B cell (primary cell): ENCODE measurements around the gene FANCC. TPM values are rescaled to one million over a fixed set of nuclear protein-coding genes. Genes with fewer than 3 reads are reported as not detected.

ENCODE experiments used
- ATAC-seq: fragments of 200-7000 bp; cut with Tn5 transposase; one replicate; pipeline ENCODE4 v1.10.0; 2021; ENCODE audit warnings: low read depth, mild to moderate bottlenecking, moderate number of reproducible peaks, moderate library complexity
- CTCF ChIA-PET: fragments of 350-600 bp; sonication (Branson Sonifier 250); formaldehyde crosslinking; loops from one replicate; lab custom pipeline; 2021; ENCODE audit warnings: antibody characterized with exemption, inconsistent platforms; lab: Charles Lee
- POLR2A ChIA-PET: fragments of 350-600 bp; sonication (Branson Sonifier 250); formaldehyde crosslinking; loops from one replicate; lab custom pipeline; 2021; ENCODE audit warnings: antibody characterized with exemption; lab: Charles Lee
- DNase-seq: peaks from one replicate; pipeline ENCODE4 v3.0.0; 2013
- H2AFZ ChIP-seq: 2 replicates; pipeline ENCODE4 v1.6.1; 2012; ENCODE audit warnings: mild to moderate bottlenecking, low read depth, low read length; ENCODE audit not compliant: insufficient read depth, poor library complexity, severe bottlenecking
- H3K27ac ChIP-seq, 2 donors: 1 replicate in 1 of 2; 2 replicates in 1 of 2; pipeline ENCODE4 v1.5.1; 2012 to 2013; ENCODE audit warnings: low read length in 2 of 2, mild to moderate bottlenecking in 2 of 2, moderate library complexity in 1 of 2
- H3K27me3 ChIP-seq, 4 experiments: fragments of 200-600 bp in 1 of 4; sonication (generic) in 1 of 4; replicated peaks in 1 of 4; 1 replicate in 2 of 4; 2 replicates in 2 of 4; pipeline versions ENCODE4 v1.6.1 to v1.7.0; 2013 to 2016; ENCODE audit warnings: low read length in 3 of 4, mild to moderate bottlenecking in 2 of 4, mixed read lengths in 1 of 4, moderate library complexity in 1 of 4; ENCODE audit not compliant: insufficient read depth in 4 of 4, control insufficient read depth in 3 of 4; ENCODE audit errors: control extremely low read depth in 1 of 4
- H3K36me3 ChIP-seq, 2 experiments: replicated peaks in 1 of 2; 1 replicate in 1 of 2; 2 replicates in 1 of 2; pipeline versions ENCODE4 v1.6.1 to v1.7.1; 2013; ENCODE audit warnings: low read length in 1 of 2; ENCODE audit not compliant: insufficient read depth in 2 of 2, control insufficient read depth in 1 of 2; ENCODE audit errors: control extremely low read depth in 1 of 2, extremely low read depth in 1 of 2
- H3K4me1 ChIP-seq, 2 donors: fragments of 200-600 bp in 1 of 2; sonication (generic) in 1 of 2; 1 replicate in 1 of 2; 2 replicates in 1 of 2; pipeline versions ENCODE4 v1.5.1 to v1.6.1; 2013 to 2017; ENCODE audit warnings: low read length in 2 of 2; ENCODE audit not compliant: control insufficient read depth in 2 of 2, insufficient read depth in 2 of 2
- H3K4me2 ChIP-seq: replicated peaks from 2 replicates; pipeline ENCODE3; 2012; ENCODE audit warnings: mild to moderate bottlenecking, low read depth, low read length; ENCODE audit not compliant: poor library complexity, severe bottlenecking
- H3K4me3 ChIP-seq, 5 experiments: fragments of 200-600 bp in 1 of 5; sonication (generic) in 1 of 5; 1 replicate in 3 of 5; 2 replicates in 2 of 5; pipeline versions ENCODE4 v1.5.1 to v1.7.0; 2011 to 2016; ENCODE audit warnings: low read length in 4 of 5, mild to moderate bottlenecking in 4 of 5, low read depth in 2 of 5, control low read depth in 1 of 5, moderate library complexity in 1 of 5; ENCODE audit not compliant: insufficient read depth in 1 of 5; ENCODE audit errors: control extremely low read depth in 1 of 5, extremely low read depth in 1 of 5
- H3K79me2 ChIP-seq: fragments of 200-600 bp; sonication (generic); one replicate; pipeline ENCODE4 v1.6.0; 2016; ENCODE audit warnings: low read length; ENCODE audit not compliant: control insufficient read depth, insufficient read depth
- H3K9ac ChIP-seq: fragments of 200-600 bp; sonication (generic); 2 replicates; pipeline ENCODE4 v1.6.1; 2017; ENCODE audit warnings: mild to moderate bottlenecking, low read length, moderate library complexity
- H3K9me3 ChIP-seq, 3 donors: one replicate each; pipeline versions ENCODE4 v1.6.1 to v1.7.1; 2013; ENCODE audit warnings: low read length in 2 of 3; ENCODE audit not compliant: control insufficient read depth in 2 of 3, insufficient read depth in 1 of 3; ENCODE audit errors: control extremely low read depth in 1 of 3
- H4K20me1 ChIP-seq: 2 replicates; pipeline ENCODE4 v1.6.0; 2012; ENCODE audit warnings: mild to moderate bottlenecking, low read length; ENCODE audit not compliant: insufficient read depth, control insufficient read depth, poor library complexity, severe bottlenecking
- H3K27ac Mint-ChIP-seq: one replicate; pipeline ENCODE4 v1.8.0; 2021; ENCODE audit warnings: mixed read lengths
- H3K27me3 Mint-ChIP-seq: one replicate; pipeline ENCODE4 v1.8.0; 2021; ENCODE audit warnings: mixed read lengths
- H3K4me1 Mint-ChIP-seq: one replicate; pipeline ENCODE4 v1.8.0; 2021; ENCODE audit warnings: mixed read lengths
- H3K4me3 Mint-ChIP-seq: one replicate; pipeline ENCODE4 v1.8.0; 2021; ENCODE audit warnings: mixed read lengths
- H3K9me3 Mint-ChIP-seq: one replicate; pipeline ENCODE4 v1.8.0; 2022; ENCODE audit warnings: mixed read lengths; ENCODE audit not compliant: insufficient read depth
- EZH2 ChIP-seq: IDR thresholded peaks from 2 replicates; pipeline ENCODE4 v1.6.1; 2012; ENCODE audit warnings: borderline replicate concordance, low read depth, mild to moderate bottlenecking, moderate library complexity, low read length; ENCODE audit not compliant: insufficient read depth, poor library complexity, severe bottlenecking
- WGBS: methylation state at CpG from one replicate; pipeline ENCODE4 v1.1.5; 2013; ENCODE audit warnings: missing lambda C conversion rate; ENCODE audit not compliant: insufficient coverage; 5-methylcytosine and 5-hydroxymethylcytosine counted together
- intact Hi-C: fragments of 100-400 bp; cut with micrococcal nuclease; formaldehyde crosslinking; loops from one replicate; pipeline ENCODE4 v1.10.0; 2022
- polyA plus RNA-seq: library from polyadenylated mRNA; depleted of rRNA; stranded (reverse); fragments of >200 nt; gene quantifications from 2 replicates; pipeline ENCODE4 v1.2.3, GENCODE V29; 2012
- total RNA-seq, 2 donors: library from RNA; stranded (reverse); fragments of 120-200 nt in 1 of 2; gene quantifications; 1 replicate in 1 of 2; 2 replicates in 1 of 2; pipeline versions ENCODE4 v1.2.3 to v1.2.4, GENCODE V29; 2013 to 2022
- TF ChIP-seq, protein P1 (sequence below): fragments of 200-600 bp; IDR thresholded peaks from one replicate; pipeline ENCODE4 v1.8.0; 2022; ENCODE audit warnings: antibody characterized with exemption, mild to moderate bottlenecking

The FANCC gene
- total and polyA plus RNA-seq, 2 donors (not counting 1 experiment from before 2014, with no cell fraction given): 1.8 to 11.1 TPM

DNA sequence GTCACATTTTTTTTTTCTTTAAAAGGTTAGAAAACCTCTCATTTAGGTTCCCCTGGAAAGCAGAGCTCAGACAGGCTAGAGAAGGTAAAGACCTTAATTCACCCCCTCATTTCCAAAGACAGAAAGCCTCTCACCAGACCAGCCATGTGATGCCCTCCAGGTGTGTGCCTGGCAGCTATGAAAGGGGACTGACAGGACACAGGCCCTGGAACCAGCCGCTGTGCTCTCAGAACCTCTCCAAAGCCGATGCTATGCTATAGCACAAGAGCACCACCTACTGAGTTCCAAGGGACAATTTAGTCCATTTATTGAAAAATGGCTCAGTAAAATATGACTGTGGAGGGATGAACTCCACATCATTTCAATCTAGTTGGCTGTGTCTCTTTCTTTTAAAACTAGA, 48.8 kb downstream of the FANCC start:
- CTCF ChIA-PET: interaction anchor here (0.7 to 1.0 kb wide), 2 partner anchors 587 to 1417 kb away, joined by 4 to 7 read pairs; no protein-coding TSS in a partner anchor
- H4K20me1 ChIP-seq: no peaks in the 10 kb centered on the region
- no peak overlapping the region for H3K27ac Mint-ChIP-seq

DNA sequence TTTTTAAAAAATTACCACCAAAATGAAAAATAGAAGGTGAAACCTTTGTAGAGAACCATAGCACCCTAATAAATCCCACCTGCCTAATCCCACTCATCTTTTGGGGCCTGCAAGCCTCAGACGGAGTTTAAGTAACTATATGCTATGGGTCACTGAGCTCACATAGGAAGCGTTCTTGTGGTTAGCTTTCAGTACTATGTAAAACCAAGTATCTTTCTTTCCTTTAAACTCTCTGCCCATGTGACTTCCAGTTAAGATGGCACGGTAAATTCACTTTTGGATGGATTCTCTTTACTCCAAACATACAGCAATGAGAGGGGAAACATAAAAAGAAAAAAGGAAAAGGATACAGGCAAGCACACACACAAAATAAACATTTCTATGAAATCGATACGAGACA, 50.9 kb downstream of the FANCC start:
- whole genome bisulfite sequencing: no CpG with 5 or more reads among the region's 5 CpGs
- Mint-ChIP-seq H3K4me3 (peak overlapping the region; percentile 66), H3K27ac (no peak overlapping the region), H3K4me1 (peaks cover 30% of the 10 kb centered on the region), H3K9me3 (no peaks in the 10 kb centered on the region), H3K27me3 (no peaks in the 10 kb centered on the region)
- intact Hi-C loops: no loop called here
- peak overlapping the region; percentile 42 for H3K4me2 ChIP-seq
- H3K79me2 ChIP-seq: no peaks in the 10 kb centered on the region
- H3K4me3 ChIP-seq: no peak overlapping the region
- POLR2A ChIA-PET: no interaction called here
- TF ChIP-seq EZH2: no peak
- TF ChIP-seq, protein P1, sequence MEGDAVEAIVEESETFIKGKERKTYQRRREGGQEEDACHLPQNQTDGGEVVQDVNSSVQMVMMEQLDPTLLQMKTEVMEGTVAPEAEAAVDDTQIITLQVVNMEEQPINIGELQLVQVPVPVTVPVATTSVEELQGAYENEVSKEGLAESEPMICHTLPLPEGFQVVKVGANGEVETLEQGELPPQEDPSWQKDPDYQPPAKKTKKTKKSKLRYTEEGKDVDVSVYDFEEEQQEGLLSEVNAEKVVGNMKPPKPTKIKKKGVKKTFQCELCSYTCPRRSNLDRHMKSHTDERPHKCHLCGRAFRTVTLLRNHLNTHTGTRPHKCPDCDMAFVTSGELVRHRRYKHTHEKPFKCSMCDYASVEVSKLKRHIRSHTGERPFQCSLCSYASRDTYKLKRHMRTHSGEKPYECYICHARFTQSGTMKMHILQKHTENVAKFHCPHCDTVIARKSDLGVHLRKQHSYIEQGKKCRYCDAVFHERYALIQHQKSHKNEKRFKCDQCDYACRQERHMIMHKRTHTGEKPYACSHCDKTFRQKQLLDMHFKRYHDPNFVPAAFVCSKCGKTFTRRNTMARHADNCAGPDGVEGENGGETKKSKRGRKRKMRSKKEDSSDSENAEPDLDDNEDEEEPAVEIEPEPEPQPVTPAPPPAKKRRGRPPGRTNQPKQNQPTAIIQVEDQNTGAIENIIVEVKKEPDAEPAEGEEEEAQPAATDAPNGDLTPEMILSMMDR: no peak
- peaks cover 11 to 12% of the 10 kb centered on the region in 2 donors for H3K4me1 ChIP-seq
- no peaks in the 10 kb centered on the region for H3K27me3 ChIP-seq
- H3K9me3 ChIP-seq: no peaks in the 10 kb centered on the region
- H3K36me3 ChIP-seq: no peaks in the 10 kb centered on the region
- ATAC-seq (peak; percentile 36), DNase-seq (peak; percentile 10)
- H2AFZ ChIP-seq: no peak overlapping the region
- H3K27ac ChIP-seq: no peak overlapping the region
- CTCF ChIA-PET: no interaction called here
- no peak overlapping the region for H3K9ac ChIP-seq
- no peaks in the 10 kb centered on the region for H4K20me1 ChIP-seq

More for the DNA sequence above, 48.8 kb downstream of the FANCC start:
- Mint-ChIP-seq H3K4me3 (no peak overlapping the region), H3K9me3 (no peaks in the 10 kb centered on the region), H3K27me3 (no peaks in the 10 kb centered on the region), H3K4me1 (peaks cover 37% of the 10 kb centered on the region)
- DNase-seq (no peak), ATAC-seq (no peak)
- Histone ChIP-seq H3K79me2 (no peaks in the 10 kb centered on the region), H3K27me3 (no peaks in the 10 kb centered on the region), H3K36me3 (no peaks in the 10 kb centered on the region), H3K4me1 (peaks cover 17% of the 10 kb centered on the region in 2 donors), H3K4me3 (no peak overlapping the region), H3K4me2 (no peak overlapping the region), H3K27ac (no peak overlapping the region), H3K9me3 (no peaks in the 10 kb centered on the region), H2AFZ (no peak overlapping the region), H3K9ac (no peak overlapping the region)
- POLR2A ChIA-PET: no interaction called here
- WGBS: no CpG with 5 or more reads among the region's 2 CpGs
- no peak for TF ChIP-seq EZH2
- TF ChIP-seq, protein P1: no peak
- intact Hi-C loops: no loop called here
